ENCODE measurements around the gene TIMM21.

The TIMM21 gene

DNA sequence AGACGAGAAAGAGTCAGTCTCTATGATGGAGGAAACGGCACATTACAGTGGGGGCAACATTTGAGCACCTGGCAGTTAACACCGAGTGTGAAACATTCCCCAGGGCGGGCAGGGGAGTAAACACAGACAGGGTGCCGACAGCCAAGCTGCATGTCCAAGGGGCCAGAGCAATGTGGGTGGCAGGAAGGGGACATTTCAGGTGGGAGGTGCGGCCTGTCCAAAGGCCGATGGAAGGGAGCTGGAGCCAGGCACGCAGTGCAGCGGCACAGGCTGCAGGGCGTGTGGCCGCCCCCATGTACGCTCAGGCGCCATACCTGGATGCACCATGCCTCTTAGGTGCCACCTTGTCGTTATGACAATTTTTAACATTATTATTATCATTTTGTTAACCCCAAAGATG is 43.3 kb downstream of the TIMM21 start:
- DNase-seq (ENCODE audit: low spot score), result no peak

DNA sequence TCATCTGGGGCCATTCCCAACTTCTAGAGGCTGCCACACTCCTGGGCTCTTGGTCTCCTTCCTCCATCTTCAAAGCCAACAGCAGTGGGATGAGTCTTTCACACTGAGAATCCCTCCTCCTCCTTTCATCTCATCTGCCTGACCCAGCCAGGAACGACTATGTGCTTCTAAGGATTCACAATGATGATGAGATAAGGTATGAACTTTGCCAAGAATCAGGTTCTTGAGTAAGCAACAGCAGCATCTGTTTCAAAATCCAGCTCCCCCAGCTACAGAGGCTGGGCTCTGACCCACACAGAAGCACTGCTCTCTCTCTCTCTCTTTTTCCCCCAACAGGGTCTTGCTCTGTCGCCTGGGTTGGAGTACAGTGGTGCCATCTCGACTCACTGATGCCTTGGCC is 46.4 kb downstream of the TIMM21 start:
- DNase-seq (ENCODE audit: low spot score), result no peak

DNA sequence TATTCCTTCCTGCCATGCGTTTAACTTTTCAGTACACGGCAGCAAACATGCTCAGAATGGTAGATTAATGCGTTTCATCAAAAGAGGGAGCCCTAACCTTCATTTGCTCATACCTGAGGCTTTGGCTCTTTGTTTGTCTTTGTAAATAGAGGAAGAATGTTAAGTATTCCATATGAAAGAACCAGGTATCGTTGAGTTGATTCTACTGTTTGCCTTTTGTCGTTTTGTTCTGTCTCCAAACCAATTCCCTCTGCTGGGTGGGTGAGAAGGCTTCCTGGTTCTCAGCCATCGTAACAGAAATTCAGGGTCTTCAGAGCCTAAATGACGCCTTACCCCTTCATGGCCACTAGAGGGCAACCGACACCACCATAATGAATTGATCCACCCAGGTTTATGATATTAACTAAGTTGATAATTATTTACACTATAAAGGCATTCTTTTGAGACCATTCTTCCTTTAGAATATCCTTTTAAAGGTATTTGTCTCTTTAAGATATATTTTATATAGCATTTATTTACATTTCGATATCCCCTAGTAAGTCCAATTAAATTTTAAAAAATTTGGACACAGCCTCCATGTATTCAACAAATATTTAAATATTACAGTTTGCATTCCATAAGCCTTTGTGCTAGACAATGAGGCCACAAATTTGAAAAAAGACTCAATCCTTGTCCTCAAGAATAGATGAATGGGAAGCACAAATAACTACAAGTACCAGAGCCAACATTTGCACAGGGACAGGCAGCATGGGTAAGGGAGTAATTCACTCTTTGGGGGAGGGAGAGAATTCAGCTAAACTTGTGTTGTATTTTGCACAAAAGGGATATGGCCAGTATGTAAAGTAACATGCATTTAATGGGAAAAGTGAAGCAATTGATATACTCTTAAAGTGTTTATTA is 48.1 kb downstream of the TIMM21 start:
- DNase-seq (ENCODE audit: low spot score), result peak; percentile 79

DNA sequence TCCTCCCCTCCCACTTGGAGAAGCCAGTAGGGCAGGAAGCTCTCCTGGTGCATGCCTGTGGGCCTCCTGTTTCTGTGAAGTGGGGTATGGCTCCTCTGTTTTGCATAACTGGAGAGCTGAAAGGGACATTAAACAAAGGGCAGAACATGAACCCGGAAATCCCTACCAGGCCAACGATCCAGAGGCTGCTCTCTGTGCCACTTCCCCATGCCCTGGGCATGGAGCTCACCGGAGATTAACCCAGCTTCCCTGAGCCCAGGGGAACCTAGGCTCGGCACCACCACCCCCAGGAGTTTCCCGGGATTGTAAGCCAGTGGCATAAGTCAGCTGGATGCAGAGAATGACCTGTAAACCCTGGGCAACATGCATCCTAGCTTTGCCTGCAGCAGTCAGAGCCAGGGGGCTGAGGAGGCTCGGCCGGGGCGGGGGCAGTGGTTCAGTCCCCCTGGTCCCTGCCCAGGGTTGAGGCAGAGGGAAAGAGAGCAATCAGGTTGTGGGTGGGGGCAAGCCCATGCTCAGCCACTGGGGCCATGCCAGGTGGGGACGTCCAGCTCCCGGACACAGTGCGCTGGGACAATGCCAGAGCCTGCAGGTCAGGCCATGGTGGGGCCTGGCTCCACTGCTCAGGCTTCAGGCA is 49.5 kb downstream of the TIMM21 start:
- DNase-seq (ENCODE audit: low spot score), result no peak

DNA sequence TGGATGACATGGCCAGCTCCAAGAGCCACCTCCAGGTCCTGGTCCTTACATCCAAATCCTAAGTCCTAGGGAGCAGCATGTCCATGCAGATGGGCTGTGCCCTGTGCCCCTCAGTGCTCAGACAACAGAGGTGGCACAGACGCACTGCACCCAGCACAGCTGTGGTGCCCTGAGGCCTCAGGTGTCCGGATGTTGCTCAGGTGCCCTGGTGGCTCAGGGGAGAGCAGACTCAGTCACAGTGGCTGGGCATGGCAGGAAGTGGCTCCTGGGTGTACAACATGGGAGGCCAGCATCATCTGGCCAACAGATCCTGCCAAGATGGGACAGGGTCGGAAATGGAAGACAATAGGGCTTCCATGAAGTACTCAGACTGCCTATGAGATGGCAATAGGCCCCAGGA is 50.1 kb downstream of the TIMM21 start:
- DNase-seq (ENCODE audit: low spot score), result no peak

DNA sequence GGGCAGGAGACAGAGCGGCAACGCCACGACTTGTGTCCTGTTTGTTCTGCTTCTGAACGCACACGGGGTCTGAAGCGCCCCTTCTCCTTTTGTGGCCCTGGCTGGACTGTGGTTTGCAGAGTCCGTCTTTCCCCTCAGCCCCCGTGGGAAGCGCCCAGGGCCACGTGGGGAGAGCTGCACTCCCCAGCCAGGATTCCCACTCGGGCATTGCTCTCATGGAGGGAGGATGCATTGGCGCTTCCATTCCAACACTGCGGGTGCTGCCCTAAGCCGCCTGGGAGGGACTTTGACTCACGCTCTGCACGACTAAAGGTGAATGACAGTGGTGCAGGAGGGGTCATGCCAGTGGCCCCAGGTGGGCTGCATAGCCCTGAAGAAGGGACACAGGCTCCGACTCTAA is 52.5 kb downstream of the TIMM21 start:
- no peak for DNase-seq (ENCODE audit: low spot score)

DNA sequence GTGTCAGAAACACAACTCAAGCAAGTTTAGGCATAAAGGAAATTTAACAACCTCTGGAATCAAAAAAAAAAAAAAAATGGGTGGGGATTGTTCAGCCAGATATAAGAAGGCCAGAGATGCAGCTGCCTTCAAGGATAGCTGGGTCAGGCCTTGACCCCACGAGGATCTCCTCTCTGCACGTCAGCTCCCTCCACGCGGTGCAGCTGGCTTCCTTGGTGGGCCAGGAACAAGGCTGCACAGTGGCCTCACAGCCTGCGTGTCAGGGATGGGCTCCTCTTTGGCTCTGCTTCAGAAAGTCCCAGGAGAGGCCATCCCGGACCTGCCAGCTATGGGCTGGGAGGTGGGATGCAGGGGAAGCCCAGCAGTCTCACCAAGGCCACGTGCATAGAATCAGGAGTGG is 55.5 kb downstream of the TIMM21 start:
- no peak for DNase-seq (ENCODE audit: low spot score)

DNA sequence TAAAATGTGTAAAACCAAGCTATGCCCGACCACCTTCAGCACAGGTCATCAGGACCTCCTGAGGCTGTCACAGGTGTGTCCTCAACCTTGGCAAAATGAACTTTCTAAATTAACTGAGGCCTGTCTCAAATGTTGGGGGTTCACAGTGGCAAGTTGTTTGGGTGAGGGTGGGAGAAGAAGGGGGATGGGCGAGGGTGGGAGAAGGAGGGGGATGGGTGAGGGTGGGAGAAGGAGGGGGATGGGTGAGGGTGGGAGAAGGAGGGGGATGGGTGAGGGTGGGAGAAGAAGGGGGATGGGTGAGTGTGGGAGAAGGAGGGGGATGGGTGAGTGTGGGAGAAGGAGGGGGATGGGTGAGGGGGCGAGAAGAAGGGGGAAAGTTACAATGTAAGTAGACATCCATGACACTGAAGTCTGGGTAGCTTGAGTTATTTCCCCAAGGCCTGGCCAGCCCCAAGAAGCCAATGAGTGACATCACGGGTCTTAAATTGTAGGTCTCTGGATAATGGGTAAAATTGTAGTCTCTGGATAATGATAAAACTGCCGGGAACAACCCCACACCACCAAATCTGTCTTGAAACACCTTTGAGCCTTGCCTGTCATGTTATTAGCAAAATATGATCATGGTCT is 56.3 kb downstream of the TIMM21 start:
- no peak for DNase-seq (ENCODE audit: low spot score)
